NOMO-1 (cell line): ENCODE results near the gene IFT57.

Experiments
- DNase-seq, 2 experiments: peaks; one replicate each; lab custom pipeline; 2025; ENCODE audit not compliant: unreplicated experiment in 2 of 2; lab: John Stamatoyannopoulos, UW

IFT57 gene

GRCh38 chr3:108127301-108127988 is 94.8 kb downstream of the IFT57 start:
- no peak for DNase-seq

- DNase-seq, result no peak
Measured at GRCh38 chr3:108126348-108126747, 95.9 kb downstream of the IFT57 start.

- no peak for DNase-seq
Measured at GRCh38 chr3:108125550-108126071, 96.6 kb downstream of the IFT57 start.

GRCh38 chr3:108125153-108125543 is 97.1 kb downstream of the IFT57 start:
- DNase-seq, result no peak

GRCh38 chr3:108124337-108125152 is 97.7 kb downstream of the IFT57 start:
- DNase-seq, result peak; percentile 72 to 74

GRCh38 chr3:108123326-108123725 is 98.9 kb downstream of the IFT57 start:
- no peak for DNase-seq

GRCh38 chr3:108122276-108122675 is 99.9 kb downstream of the IFT57 start:
- no peak for DNase-seq

GRCh38 chr3:108119398-108120104 is 102.7 kb downstream of the IFT57 start:
- no peak for DNase-seq

GRCh38 chr3:108118038-108118768 is 104.0 kb downstream of the IFT57 start:
- DNase-seq, result no peak

- peak in 1 of 2 experiments; percentile 4 for DNase-seq
Measured at GRCh38 chr3:108117241-108117775, 104.9 kb downstream of the IFT57 start.

- DNase-seq, result no peak
Measured at GRCh38 chr3:108114423-108115065, 107.7 kb downstream of the IFT57 start.

- DNase-seq, result no peak
Measured at GRCh38 chr3:108113975-108114374, 108.2 kb downstream of the IFT57 start.

- DNase-seq, result no peak
Measured at GRCh38 chr3:108110934-108111333, 111.3 kb downstream of the IFT57 start.
